OCI-LY1 (cell line): Measurements from ENCODE around the gene ATM.

ENCODE experiments used
- H2AFZ ChIP-seq: fragments of 200-600 bp; sonication (generic), shearing (Covaris generic); 2 replicates; pipeline ENCODE4 v1.6.0; 2014; ENCODE audit warnings: antibody characterized with exemption, mild to moderate bottlenecking, low read length
- H3F3A ChIP-seq: fragments of 200-600 bp; sonication (generic), shearing (Covaris generic); 2 replicates; pipeline ENCODE4 v1.6.0; 2014; ENCODE audit warnings: mild to moderate bottlenecking, antibody characterized with exemption, low read length, moderate library complexity; ENCODE audit not compliant: insufficient read depth
- H3K27ac ChIP-seq: fragments of 200-600 bp; sonication (generic); 2 replicates; pipeline ENCODE4 v1.5.1; 2014; ENCODE audit warnings: low read length, mixed run types, mild to moderate bottlenecking, low read depth; ENCODE audit not compliant: poor library complexity, severe bottlenecking
- H3K27me3 ChIP-seq: fragments of 200-600 bp; sonication (generic); 2 replicates; pipeline ENCODE4 v1.6.0; 2014; ENCODE audit warnings: antibody characterized with exemption, mild to moderate bottlenecking, low read length, moderate library complexity; ENCODE audit not compliant: insufficient read depth
- H3K36me3 ChIP-seq: fragments of 200-600 bp; sonication (generic); 2 replicates; pipeline ENCODE4 v1.6.1; 2014; ENCODE audit warnings: mild to moderate bottlenecking, antibody characterized with exemption, low read length, moderate library complexity, mixed read lengths; ENCODE audit not compliant: insufficient read depth
- H3K4me1 ChIP-seq: fragments of 200-600 bp; sonication (generic); 2 replicates; pipeline ENCODE4 v1.5.1; 2014; ENCODE audit warnings: mild to moderate bottlenecking, low read length, moderate library complexity; ENCODE audit not compliant: insufficient read depth, severe bottlenecking
- H3K4me2 ChIP-seq: fragments of 200-600 bp; sonication (generic), shearing (Covaris generic); 2 replicates; pipeline ENCODE4 v1.6.1; 2014; ENCODE audit warnings: low read length
- H3K4me3 ChIP-seq: fragments of 200-600 bp; sonication (generic); 2 replicates; pipeline ENCODE4 v1.5.1; 2014; ENCODE audit warnings: low read length, low read depth, mild to moderate bottlenecking, mixed read lengths; ENCODE audit not compliant: poor library complexity, severe bottlenecking
- H3K79me2 ChIP-seq: fragments of 200-600 bp; shearing (Covaris generic); 2 replicates; pipeline ENCODE4 v1.6.1; 2016; ENCODE audit warnings: mixed run types, low read length, mixed read lengths; ENCODE audit not compliant: insufficient read depth
- H3K9ac ChIP-seq: fragments of 200-600 bp; sonication (generic), shearing (Covaris generic); 2 replicates; pipeline ENCODE4 v1.6.1; 2014; ENCODE audit warnings: mild to moderate bottlenecking, low read length, mixed read lengths
- H3K9me2 ChIP-seq: fragments of 200-600 bp; sonication (generic), shearing (Covaris generic); 2 replicates; pipeline ENCODE4 v1.6.1; 2014; ENCODE audit warnings: low read depth, mild to moderate bottlenecking, low read length, mixed read lengths
- H3K9me3 ChIP-seq: fragments of 200-600 bp; shearing (Covaris generic); 2 replicates; pipeline ENCODE4 v1.6.1; 2014; ENCODE audit warnings: low read length, mixed read lengths
- H4K20me1 ChIP-seq: fragments of 200-600 bp; sonication (generic), shearing (Covaris generic); 2 replicates; pipeline ENCODE4 v1.6.0; 2016; ENCODE audit warnings: mild to moderate bottlenecking, low read length; ENCODE audit not compliant: insufficient read depth
- CTCF ChIP-seq: fragments of 200-600 bp; sonication (generic), shearing (Covaris generic); IDR thresholded peaks from 2 replicates; pipeline ENCODE4 v1.5.1; 2017; ENCODE audit warnings: mild to moderate bottlenecking, antibody characterized with exemption, low read length, moderate library complexity, mixed read lengths
- EZH2 ChIP-seq: fragments of 200-600 bp; sonication (generic), shearing (Covaris generic); IDR thresholded peaks from 2 replicates; pipeline ENCODE4 v1.8.0; 2017; ENCODE audit warnings: borderline replicate concordance, mixed run types, mild to moderate bottlenecking, antibody characterized with exemption, low read length, moderate library complexity, mixed read lengths

ATM gene

GRCh38 chr11:108218912-108219783 is 3.7 kb upstream of the ATM start:
- H3K4me3 ChIP-seq, result peak overlapping the region; percentile 81
- H3F3A ChIP-seq, result no peaks in the 10 kb centered on the region
- H3K9me3 ChIP-seq, result no peaks in the 10 kb centered on the region; the same call in 1 of the 2 replicates
- TF ChIP-seq CTCF, result no peak
- no peak for TF ChIP-seq EZH2
- peaks cover 87% of the 10 kb centered on the region for H3K79me2 ChIP-seq
- no peaks in the 10 kb centered on the region for H3K9me2 ChIP-seq
- no peak overlapping the region for H3K9ac ChIP-seq
- peaks cover 70% of the 10 kb centered on the region for H3K36me3 ChIP-seq
- H3K4me2 ChIP-seq, result peak overlapping the region; percentile 95; the same call in 1 of the 2 replicates
- no peak overlapping the region for H2AFZ ChIP-seq
- peaks cover 24% of the 10 kb centered on the region for H3K4me1 ChIP-seq
- no peak overlapping the region for H3K27ac ChIP-seq
- H4K20me1 ChIP-seq, result no peaks in the 10 kb centered on the region
- H3K27me3 ChIP-seq, result no peaks in the 10 kb centered on the region

GRCh38 chr11:108220721-108221336 is 2.0 kb upstream of the ATM start:
- no peaks in the 10 kb centered on the region for H3F3A ChIP-seq
- no peak for TF ChIP-seq EZH2
- TF ChIP-seq CTCF, result no peak
- no peaks in the 10 kb centered on the region for H3K27me3 ChIP-seq
- peaks cover 90% of the 10 kb centered on the region for H3K79me2 ChIP-seq
- peak overlapping the region; percentile 81 for H3K4me3 ChIP-seq
- no peaks in the 10 kb centered on the region for H3K9me2 ChIP-seq
- no peaks in the 10 kb centered on the region for H3K9me3 ChIP-seq
- H2AFZ ChIP-seq, result no peak overlapping the region
- H3K4me2 ChIP-seq, result peak overlapping the region; percentile 95
- H3K9ac ChIP-seq, result peak overlapping the region; percentile 87
- H3K27ac ChIP-seq, result peak overlapping the region; percentile 90
- H3K4me1 ChIP-seq, result peaks cover 38% of the 10 kb centered on the region
- no peaks in the 10 kb centered on the region for H4K20me1 ChIP-seq
- peaks cover 54% of the 10 kb centered on the region for H3K36me3 ChIP-seq

GRCh38 chr11:108221371-108221770 is 1.5 kb upstream of the ATM start:
- H3K9ac ChIP-seq, result peak overlapping the region; percentile 87
- H3K27me3 ChIP-seq, result no peaks in the 10 kb centered on the region
- peaks cover 90% of the 10 kb centered on the region for H3K79me2 ChIP-seq
- H3K4me1 ChIP-seq, result peaks cover 43% of the 10 kb centered on the region
- peak overlapping the region; percentile 90 for H3K27ac ChIP-seq
- no peak overlapping the region for H2AFZ ChIP-seq
- H3K9me3 ChIP-seq, result no peaks in the 10 kb centered on the region
- TF ChIP-seq EZH2 (no peak), CTCF (no peak)
- H3K9me2 ChIP-seq, result no peaks in the 10 kb centered on the region
- peaks cover 52% of the 10 kb centered on the region for H3K36me3 ChIP-seq
- H3F3A ChIP-seq, result no peaks in the 10 kb centered on the region
- peak overlapping the region; percentile 81 for H3K4me3 ChIP-seq
- H4K20me1 ChIP-seq, result no peaks in the 10 kb centered on the region
- peak overlapping the region; percentile 95 for H3K4me2 ChIP-seq
